ENCODE measurements around the gene VSTM2L. TPM values are rescaled to one million over a fixed set of nuclear protein-coding genes. Genes with fewer than 3 reads are reported as not detected.

Gene VSTM2L
- total and polyA plus RNA-seq, 2 of the 13 experiments (the other 11 are each of a cell fraction or from before 2014, with no cell fraction given), result not detected

DNA sequence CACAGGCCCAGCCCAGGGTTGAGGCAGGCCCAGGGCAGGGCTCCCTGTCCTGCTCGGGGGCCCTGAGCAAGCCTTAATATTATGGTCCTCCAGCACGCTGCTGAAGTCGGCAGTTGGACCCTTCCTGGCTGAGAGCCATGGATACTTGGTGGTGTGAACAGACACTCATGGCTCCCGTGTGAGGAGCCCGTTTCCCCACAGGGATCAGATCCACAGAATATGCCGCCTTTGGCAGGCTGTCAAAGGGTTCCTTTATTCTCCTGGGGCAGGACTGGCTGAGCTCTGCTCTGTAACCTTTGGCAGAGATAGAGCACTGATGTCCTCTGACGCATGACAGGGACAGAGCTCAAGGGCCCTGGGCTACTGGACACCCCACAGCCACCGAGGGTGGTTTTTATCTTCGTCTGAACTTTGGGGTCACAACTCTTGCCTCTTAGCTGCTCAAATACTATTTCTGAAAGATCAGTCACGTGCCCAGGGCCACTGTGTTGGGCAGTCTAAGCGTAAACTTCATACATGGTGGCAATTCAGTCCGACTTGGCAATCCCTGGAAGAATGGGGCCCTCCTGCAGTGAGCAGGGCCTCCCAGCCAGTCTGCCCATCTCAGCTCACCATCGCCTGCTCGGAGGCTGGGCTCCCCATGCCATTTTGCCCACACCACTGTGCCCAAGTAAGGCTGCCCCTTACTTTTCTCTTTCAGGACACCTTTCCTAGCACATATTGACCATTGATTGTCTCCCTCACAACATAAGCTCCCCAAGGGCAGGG is 81.3 kb downstream of the VSTM2L start (continued):
- TF ChIP-seq, protein P1, sequence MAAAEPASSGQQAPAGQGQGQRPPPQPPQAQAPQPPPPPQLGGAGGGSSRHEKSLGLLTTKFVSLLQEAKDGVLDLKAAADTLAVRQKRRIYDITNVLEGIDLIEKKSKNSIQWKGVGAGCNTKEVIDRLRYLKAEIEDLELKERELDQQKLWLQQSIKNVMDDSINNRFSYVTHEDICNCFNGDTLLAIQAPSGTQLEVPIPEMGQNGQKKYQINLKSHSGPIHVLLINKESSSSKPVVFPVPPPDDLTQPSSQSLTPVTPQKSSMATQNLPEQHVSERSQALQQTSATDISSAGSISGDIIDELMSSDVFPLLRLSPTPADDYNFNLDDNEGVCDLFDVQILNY (CRISPR knock-in tag; conservative IDR thresholded peaks at IDR 0.05), result no peak
- TF ChIP-seq JUN (CRISPR knock-in tag; IDR thresholded peaks at IDR 0.05), result no peak; the same call in 1 of the 2 replicates
- no peak for TF ChIP-seq SP140L (CRISPR knock-in tag; IDR thresholded peaks at IDR 0.05; ENCODE audit: borderline replicate concordance)
- no peak for TF ChIP-seq ZSCAN30 (CRISPR knock-in tag; IDR thresholded peaks at IDR 0.05)
- TF ChIP-seq ZNF446 (CRISPR knock-in tag; IDR thresholded peaks at IDR 0.05), result 0 out of 2 replicates have a peak, but pooled peaks have one; percentile 63
- TF ChIP-seq NFE2 (CRISPR knock-in tag; IDR thresholded peaks at IDR 0.05), result no peak
- TF ChIP-seq TFE3 (CRISPR knock-in tag; IDR thresholded peaks at IDR 0.05), result 0 out of 2 replicates have a peak, but pooled peaks have one; percentile 1
- TF ChIP-seq LRRFIP1 (CRISPR knock-in tag; conservative IDR thresholded peaks at IDR 0.05), result no peak
- TF ChIP-seq, protein P2, sequence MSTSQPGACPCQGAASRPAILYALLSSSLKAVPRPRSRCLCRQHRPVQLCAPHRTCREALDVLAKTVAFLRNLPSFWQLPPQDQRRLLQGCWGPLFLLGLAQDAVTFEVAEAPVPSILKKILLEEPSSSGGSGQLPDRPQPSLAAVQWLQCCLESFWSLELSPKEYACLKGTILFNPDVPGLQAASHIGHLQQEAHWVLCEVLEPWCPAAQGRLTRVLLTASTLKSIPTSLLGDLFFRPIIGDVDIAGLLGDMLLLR (CRISPR knock-in tag; IDR thresholded peaks at IDR 0.05), result no peak
- TF ChIP-seq NRL (CRISPR knock-in tag; IDR thresholded peaks at IDR 0.05; ENCODE audit: borderline replicate concordance), result peak; percentile 39; the same call in 1 of the 2 replicates
- TF ChIP-seq ATM (IDR thresholded peaks at IDR 0.05; ENCODE audit: borderline replicate concordance), result no peak
- TF ChIP-seq RCOR2 (CRISPR knock-in tag; IDR thresholded peaks at IDR 0.05), result peak; percentile 63; the same call in 1 of the 2 replicates
- TF ChIP-seq ZNF136 (CRISPR knock-in tag; IDR thresholded peaks at IDR 0.05; ENCODE audit: low read depth), result no peak
- TF ChIP-seq ZEB1 (IDR thresholded peaks at IDR 0.05; ENCODE audit: insufficient replicate concordance, low read depth), result no peak
- no peak for TF ChIP-seq U2AF1 (optimal IDR thresholded peaks at IDR 0.05; ENCODE audit: low read depth, low read length)
- no peak for TF ChIP-seq RORA (CRISPR knock-in tag; IDR thresholded peaks at IDR 0.05)
- TF ChIP-seq POLR2A (IDR thresholded peaks at IDR 0.05; ENCODE audit: insufficient read depth in 1 of 2, low read depth in 2 of 2, low read length in 2 of 2), result peak in 1 of 2 experiments; percentile 38; a peak in 2 of 4 replicates
- TF ChIP-seq, protein P3, sequence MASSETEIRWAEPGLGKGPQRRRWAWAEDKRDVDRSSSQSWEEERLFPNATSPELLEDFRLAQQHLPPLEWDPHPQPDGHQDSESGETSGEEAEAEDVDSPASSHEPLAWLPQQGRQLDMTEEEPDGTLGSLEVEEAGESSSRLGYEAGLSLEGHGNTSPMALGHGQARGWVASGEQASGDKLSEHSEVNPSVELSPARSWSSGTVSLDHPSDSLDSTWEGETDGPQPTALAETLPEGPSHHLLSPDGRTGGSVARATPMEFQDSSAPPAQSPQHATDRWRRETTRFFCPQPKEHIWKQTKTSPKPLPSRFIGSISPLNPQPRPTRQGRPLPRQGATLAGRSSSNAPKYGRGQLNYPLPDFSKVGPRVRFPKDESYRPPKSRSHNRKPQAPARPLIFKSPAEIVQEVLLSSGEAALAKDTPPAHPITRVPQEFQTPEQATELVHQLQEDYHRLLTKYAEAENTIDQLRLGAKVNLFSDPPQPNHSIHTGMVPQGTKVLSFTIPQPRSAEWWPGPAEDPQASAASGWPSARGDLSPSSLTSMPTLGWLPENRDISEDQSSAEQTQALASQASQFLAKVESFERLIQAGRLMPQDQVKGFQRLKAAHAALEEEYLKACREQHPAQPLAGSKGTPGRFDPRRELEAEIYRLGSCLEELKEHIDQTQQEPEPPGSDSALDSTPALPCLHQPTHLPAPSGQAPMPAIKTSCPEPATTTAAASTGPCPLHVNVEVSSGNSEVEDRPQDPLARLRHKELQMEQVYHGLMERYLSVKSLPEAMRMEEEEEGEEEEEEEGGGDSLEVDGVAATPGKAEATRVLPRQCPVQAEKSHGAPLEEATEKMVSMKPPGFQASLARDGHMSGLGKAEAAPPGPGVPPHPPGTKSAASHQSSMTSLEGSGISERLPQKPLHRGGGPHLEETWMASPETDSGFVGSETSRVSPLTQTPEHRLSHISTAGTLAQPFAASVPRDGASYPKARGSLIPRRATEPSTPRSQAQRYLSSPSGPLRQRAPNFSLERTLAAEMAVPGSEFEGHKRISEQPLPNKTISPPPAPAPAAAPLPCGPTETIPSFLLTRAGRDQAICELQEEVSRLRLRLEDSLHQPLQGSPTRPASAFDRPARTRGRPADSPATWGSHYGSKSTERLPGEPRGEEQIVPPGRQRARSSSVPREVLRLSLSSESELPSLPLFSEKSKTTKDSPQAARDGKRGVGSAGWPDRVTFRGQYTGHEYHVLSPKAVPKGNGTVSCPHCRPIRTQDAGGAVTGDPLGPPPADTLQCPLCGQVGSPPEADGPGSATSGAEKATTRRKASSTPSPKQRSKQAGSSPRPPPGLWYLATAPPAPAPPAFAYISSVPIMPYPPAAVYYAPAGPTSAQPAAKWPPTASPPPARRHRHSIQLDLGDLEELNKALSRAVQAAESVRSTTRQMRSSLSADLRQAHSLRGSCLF (CRISPR knock-in tag; IDR thresholded peaks at IDR 0.05; ENCODE audit: borderline replicate concordance), result no peak
- peak; percentile 89 for TF ChIP-seq HOXA3 (CRISPR knock-in tag; IDR thresholded peaks at IDR 0.05)
- TF ChIP-seq NFE2L2 (IDR thresholded peaks at IDR 0.05; ENCODE audit: low read length), result no peak

Data from HepG2 (cell line).